RWPE2 (cell line): Measurements from ENCODE around the gene KIF25.
A peak's percentile ranks its signal among the peaks of the same experiment; 100 is the strongest.

Source experiments
- ATAC-seq: fragments of 200-7000 bp; cut with Tn5 transposase; 3 replicates; pipeline ENCODE4 v1.9.1; 2021; ENCODE audit warnings: low read depth
- DNase-seq: peaks from one replicate; pipeline ENCODE4 v3.0.0-alpha.2; 2020; ENCODE audit warnings: low spot score
- H3K27ac ChIP-seq: fragments of 450-650 bp; 2 replicates; pipeline ENCODE4 v1.5.1; 2017; ENCODE audit warnings: mild to moderate bottlenecking; ENCODE audit not compliant: poor library complexity, severe bottlenecking
- H3K27me3 ChIP-seq: fragments of 250-450 bp; sonication (Bioruptor Pico); 2 replicates; pipeline ENCODE4 v1.5.1; 2021; ENCODE audit warnings: mild to moderate bottlenecking, moderate library complexity; ENCODE audit not compliant: insufficient read depth, poor library complexity, severe bottlenecking
- H3K36me3 ChIP-seq: fragments of 250-450 bp; sonication (Bioruptor Pico); 2 replicates; pipeline ENCODE4 v1.5.1; 2020; ENCODE audit warnings: low read depth, mild to moderate bottlenecking, moderate library complexity
- H3K4me1 ChIP-seq: fragments of 250-450 bp; sonication (Bioruptor Pico); 2 replicates; pipeline ENCODE4 v1.5.1; 2021; ENCODE audit warnings: mild to moderate bottlenecking, moderate library complexity; ENCODE audit not compliant: insufficient read depth, poor library complexity, severe bottlenecking
- H3K4me3 ChIP-seq: fragments of 250-450 bp; sonication (Bioruptor Pico); 2 replicates; pipeline ENCODE4 v1.5.1; 2021; ENCODE audit warnings: mild to moderate bottlenecking, moderate library complexity; ENCODE audit not compliant: severe bottlenecking
- H3K9me3 ChIP-seq: fragments of 250-450 bp; sonication (Bioruptor Pico); 2 replicates; pipeline ENCODE4 v1.5.1; 2021; ENCODE audit warnings: mild to moderate bottlenecking, moderate library complexity; ENCODE audit not compliant: severe bottlenecking
- CTCF ChIP-seq: fragments of 450-650 bp; IDR thresholded peaks from one replicate; pipeline ENCODE4 v1.5.1; 2017; ENCODE audit warnings: mild to moderate bottlenecking, moderate library complexity; ENCODE audit not compliant: poor library complexity, severe bottlenecking

KIF25 gene

GRCh38 chr6:168015482-168016175 lies 18.2 kb downstream of the KIF25 start:
- ATAC-seq = no peak
- H3K27ac ChIP-seq = no peak overlapping the region
- H3K9me3 ChIP-seq = peaks cover 2% of the 10 kb centered on the region
- TF ChIP-seq CTCF = no peak
- no peak for DNase-seq
- no peaks in the 10 kb centered on the region for H3K36me3 ChIP-seq
- H3K4me1 ChIP-seq = no peaks in the 10 kb centered on the region
- H3K4me3 ChIP-seq = no peak overlapping the region
- peaks cover 17% of the 10 kb centered on the region for H3K27me3 ChIP-seq

- Histone ChIP-seq H3K27ac (no peak overlapping the region), H3K4me1 (no peaks in the 10 kb centered on the region), H3K36me3 (no peaks in the 10 kb centered on the region), H3K4me3 (no peak overlapping the region), H3K9me3 (peaks cover 2% of the 10 kb centered on the region), H3K27me3 (peaks cover 17% of the 10 kb centered on the region)
- no peak for TF ChIP-seq CTCF
- ATAC-seq (no peak), DNase-seq (no peak)
These were observed 18.7 kb downstream of the KIF25 start for GRCh38 chr6:168016176-168016620.

GRCh38 chr6:168016721-168017525 lies 19.5 kb downstream of the KIF25 start:
- H3K27ac ChIP-seq = no peak overlapping the region
- H3K9me3 ChIP-seq = no peaks in the 10 kb centered on the region
- ATAC-seq (peak; percentile 65), DNase-seq (no peak)
- no peak overlapping the region for H3K4me3 ChIP-seq
- H3K27me3 ChIP-seq = peaks cover 17% of the 10 kb centered on the region
- TF ChIP-seq CTCF = no peak
- no peaks in the 10 kb centered on the region for H3K4me1 ChIP-seq
- no peaks in the 10 kb centered on the region for H3K36me3 ChIP-seq

- Histone ChIP-seq H3K36me3 (no peaks in the 10 kb centered on the region), H3K9me3 (no peaks in the 10 kb centered on the region), H3K4me1 (no peaks in the 10 kb centered on the region), H3K27me3 (peaks cover 17% of the 10 kb centered on the region), H3K4me3 (no peak overlapping the region), H3K27ac (no peak overlapping the region)
- no peak for DNase-seq
- no peak for ATAC-seq
- TF ChIP-seq CTCF = no peak
These were observed 20.2 kb downstream of the KIF25 start for GRCh38 chr6:168017629-168018028.
